Measurements from ENCODE around the gene SUPT5H. TPM values are rescaled to one million over a fixed set of nuclear protein-coding genes. Genes with fewer than 3 reads are reported as not detected.

Gene SUPT5H
- total and polyA plus RNA-seq, 10 of the 15 experiments (the other 5 are each of a cell fraction or from before 2014, with no cell fraction given), result 27.2 to 194 (median 83.6) TPM

GRCh38 chr19:39401549-39402345 lies 43.6 kb upstream of the SUPT5H start (continued):
- TF ChIP-seq JUND (IDR thresholded peaks at IDR 0.05; ENCODE audit: low read depth, low read length), result 0 out of 2 replicates have a peak, but pooled peaks have one; percentile 8
- TF ChIP-seq NR2F1 (conservative IDR thresholded peaks at IDR 0.05), result peak; percentile 62
- peak; percentile 53; the same call in 1 of the 2 replicates for TF ChIP-seq POLR2A (IDR thresholded peaks at IDR 0.05; ENCODE audit: low read depth, low read length)
- TF ChIP-seq SUZ12 (IDR thresholded peaks at IDR 0.05; ENCODE audit: unreplicated experiment), result no peak
- no peak for TF ChIP-seq ATF2 (IDR thresholded peaks at IDR 0.05; ENCODE audit: low read length)
- peak; percentile 75; the same call in 1 of the 2 replicates for TF ChIP-seq TBL1XR1 (IDR thresholded peaks at IDR 0.05; ENCODE audit: low read depth, low read length)
- TF ChIP-seq EP300 (IDR thresholded peaks at IDR 0.05; ENCODE audit: borderline replicate concordance in 1 of 2, control insufficient read depth in 1 of 2, low read depth in 2 of 2, low read length in 2 of 2), result peak; percentile 83 to 93; a peak in 3 of 4 replicates
- peak; percentile 67 for TF ChIP-seq IKZF1 (conservative IDR thresholded peaks at IDR 0.05)
- TF ChIP-seq CBX5 (IDR thresholded peaks at IDR 0.05; ENCODE audit: low read depth), result no peak
- TF ChIP-seq HSF1 (IDR thresholded peaks at IDR 0.05; ENCODE audit: low read depth, low read length), result 0 out of 2 replicates have a peak, but pooled peaks have one; percentile 7
- TF ChIP-seq RBBP5 (conservative IDR thresholded peaks at IDR 0.05), result no peak
- TF ChIP-seq DPF2 (IDR thresholded peaks at IDR 0.05), result no peak; the same call in 1 of the 2 replicates
- no peak; the same call in 1 of the 2 replicates for TF ChIP-seq RCOR1 (conservative IDR thresholded peaks at IDR 0.05; ENCODE audit: low read depth, low read length)
- 0 out of 2 replicates have a peak, but pooled peaks have one; percentile 71 for TF ChIP-seq RAD51 (IDR thresholded peaks at IDR 0.05)
- TF ChIP-seq CREB1 (IDR thresholded peaks at IDR 0.05; ENCODE audit: low read depth), result no peak
- TF ChIP-seq MEF2A (IDR thresholded peaks at IDR 0.05; ENCODE audit: insufficient read depth, low read depth, low read length), result no peak
- TF ChIP-seq MYB (IDR thresholded peaks at IDR 0.05; ENCODE audit: borderline replicate concordance, low read depth, low read length), result 0 out of 2 replicates have a peak, but pooled peaks have one; percentile 48
- TF ChIP-seq CTCF (IDR thresholded peaks at IDR 0.05 in 2 of 3, conservative IDR thresholded peaks at IDR 0.05 in 1 of 3; ENCODE audit: control insufficient read depth in 2 of 3, extremely low read depth in 1 of 3, insufficient read depth in 1 of 3, low read depth in 3 of 3, low read length in 3 of 3), result no peak
- 0 out of 2 replicates have a peak, but pooled peaks have one; percentile 3 for TF ChIP-seq BCL11A (IDR thresholded peaks at IDR 0.05; ENCODE audit: low read depth, low read length)
- no peak for TF ChIP-seq SMAD5 (IDR thresholded peaks at IDR 0.05; ENCODE audit: low read depth)
- peak; percentile 68; the same call in 1 of the 3 replicates for TF ChIP-seq POU2F2 (IDR thresholded peaks at IDR 0.05; ENCODE audit: borderline replicate concordance, low read depth, low read length)
- TF ChIP-seq E4F1 (IDR thresholded peaks at IDR 0.05; ENCODE audit: borderline replicate concordance, partially characterized antibody), result no peak
- TF ChIP-seq ASH2L (IDR thresholded peaks at IDR 0.05; ENCODE audit: borderline replicate concordance, low read depth), result no peak

Measured in GM12878 (cell line).